Spleen (tissue), 11 donors: ENCODE measurements around the gene LZIC. TPM values are rescaled to one million over a fixed set of nuclear protein-coding genes. Genes with fewer than 3 reads are reported as not detected.

Experiments used
- DNase-seq: peaks from one replicate; pipeline ENCODE4 v3.0.0-alpha.2; 2020
- H3K27ac ChIP-seq, 8 donors: fragments of 200-600 bp; sonication (generic) in 7 of 8; 1 replicate in 4 of 8; 2 replicates in 4 of 8; pipeline versions ENCODE4 v1.5.0 to v1.8.0; 2016 to 2021; ENCODE audit warnings: inconsistent platforms in 4 of 8, mild to moderate bottlenecking in 4 of 8, moderate library complexity in 1 of 8
- H3K27me3 ChIP-seq, 7 donors: fragments of 200-600 bp; sonication (generic) in 6 of 7; replicated peaks in 1 of 7; 1 replicate in 4 of 7; 2 replicates in 3 of 7; pipeline versions ENCODE4 v1.5.0 to v1.8.0; 2016 to 2021; ENCODE audit warnings: inconsistent platforms in 3 of 7, mild to moderate bottlenecking in 1 of 7
- H3K36me3 ChIP-seq, 6 donors: fragments of 200-600 bp; sonication (generic) in 5 of 6; 1 replicate in 4 of 6; 2 replicates in 2 of 6; pipeline versions ENCODE4 v1.5.0 to v1.8.0; 2016 to 2021; ENCODE audit warnings: inconsistent platforms in 2 of 6
- H3K4me1 ChIP-seq, 6 donors: fragments of 200-600 bp; sonication (generic) in 5 of 6; 1 replicate in 3 of 6; 2 replicates in 3 of 6; pipeline versions ENCODE4 v1.5.0 to v1.8.0; 2016 to 2021; ENCODE audit warnings: inconsistent platforms in 3 of 6
- H3K4me3 ChIP-seq, 8 donors: fragments of 200-600 bp; sonication (generic) in 7 of 8; 1 replicate in 4 of 8; 2 replicates in 4 of 8; pipeline versions ENCODE4 v1.5.0 to v1.8.0; 2016 to 2021; ENCODE audit warnings: inconsistent platforms in 4 of 8, mild to moderate bottlenecking in 4 of 8, moderate library complexity in 2 of 8
- H3K9me3 ChIP-seq, 8 donors: fragments of 200-600 bp; sonication (generic) in 7 of 8; 1 replicate in 4 of 8; 2 replicates in 4 of 8; pipeline versions ENCODE4 v1.5.0 to v1.8.0; 2016 to 2021; ENCODE audit warnings: inconsistent platforms in 4 of 8
- POLR2A ChIP-seq, 3 donors: fragments of 450-650 bp; IDR thresholded peaks; one replicate each; pipeline ENCODE4 v1.5.1; 2017; ENCODE audit warnings: antibody characterized with exemption in 3 of 3, mild to moderate bottlenecking in 1 of 3
- POLR2AphosphoS5 ChIP-seq, 3 donors: sonication (generic); formaldehyde crosslinking; IDR thresholded peaks; one replicate each; pipeline ENCODE4 v1.5.1; 2017; ENCODE audit warnings: antibody characterized with exemption in 3 of 3
- WGBS, 5 donors: extraction: QIAGEN DNeasy Blood & Tissue Kit in 3 of 5; methylation state at CpG; one replicate each; pipeline versions ENCODE4 v1.1.5 to v1.1.7; 2013 to 2018; 5-methylcytosine and 5-hydroxymethylcytosine counted together
- intact Hi-C: fragments of 100-400 bp; cut with DNase I; formaldehyde crosslinking; loops from one replicate; pipeline ENCODE4 v1.15.0; 2023; ENCODE audit warnings: low total_unique reads
- polyA plus RNA-seq, 3 donors: library from polyadenylated mRNA; stranded (reverse); fragments of 200-250 nt; gene quantifications; one replicate each; pipeline ENCODE4 v1.2.1, GENCODE V29; 2013
- total RNA-seq, 7 donors: library from RNA; depleted of rRNA in 3 of 7; stranded (reverse); fragments of >200 nt in 3 of 7; fragmentation: NEBNext Ultra II Directional in 4 of 7; extraction: Animal tissue kit (Norgen Biotek cat#: 25700) in 4 of 7; gene quantifications; one replicate each; pipeline versions ENCODE4 v1.1.0 to v1.2.1, GENCODE V29; 2016 to 2021
- TF ChIP-seq, protein P1 (sequence below), 11 experiments: fragments of 200-600 bp in 7 of 11; fragments of 450-650 bp in 4 of 11; sonication (generic) in 4 of 11; IDR thresholded peaks in 8 of 11; conservative IDR thresholded peaks in 3 of 11; 1 replicate in 7 of 11; 2 replicates in 4 of 11; pipeline versions ENCODE4 v1.4.0 to v1.8.0; 2016 to 2021; ENCODE audit warnings: antibody characterized with exemption in 11 of 11, inconsistent platforms in 4 of 11, mild to moderate bottlenecking in 1 of 11
- donor health status: healthy with polysubstance abuse.
- donor health status: DM: no; HTN: no; CAD: no; lungs with moderate emphysema.
- donor health status: DM: no; HTN: no; CAD: no.
- donor health status: Bipolar disorder and iron deficiency.
- donor health status: healthy.
- donor health status: DM: no; HTN: no; CAD: no.
- donor health status: DM: yes; HTN: yes; CAD: no.

LZIC gene
- total and polyA plus RNA-seq, 10 donors, result 9.9 to 24.3 (median 21.8) TPM

DNA sequence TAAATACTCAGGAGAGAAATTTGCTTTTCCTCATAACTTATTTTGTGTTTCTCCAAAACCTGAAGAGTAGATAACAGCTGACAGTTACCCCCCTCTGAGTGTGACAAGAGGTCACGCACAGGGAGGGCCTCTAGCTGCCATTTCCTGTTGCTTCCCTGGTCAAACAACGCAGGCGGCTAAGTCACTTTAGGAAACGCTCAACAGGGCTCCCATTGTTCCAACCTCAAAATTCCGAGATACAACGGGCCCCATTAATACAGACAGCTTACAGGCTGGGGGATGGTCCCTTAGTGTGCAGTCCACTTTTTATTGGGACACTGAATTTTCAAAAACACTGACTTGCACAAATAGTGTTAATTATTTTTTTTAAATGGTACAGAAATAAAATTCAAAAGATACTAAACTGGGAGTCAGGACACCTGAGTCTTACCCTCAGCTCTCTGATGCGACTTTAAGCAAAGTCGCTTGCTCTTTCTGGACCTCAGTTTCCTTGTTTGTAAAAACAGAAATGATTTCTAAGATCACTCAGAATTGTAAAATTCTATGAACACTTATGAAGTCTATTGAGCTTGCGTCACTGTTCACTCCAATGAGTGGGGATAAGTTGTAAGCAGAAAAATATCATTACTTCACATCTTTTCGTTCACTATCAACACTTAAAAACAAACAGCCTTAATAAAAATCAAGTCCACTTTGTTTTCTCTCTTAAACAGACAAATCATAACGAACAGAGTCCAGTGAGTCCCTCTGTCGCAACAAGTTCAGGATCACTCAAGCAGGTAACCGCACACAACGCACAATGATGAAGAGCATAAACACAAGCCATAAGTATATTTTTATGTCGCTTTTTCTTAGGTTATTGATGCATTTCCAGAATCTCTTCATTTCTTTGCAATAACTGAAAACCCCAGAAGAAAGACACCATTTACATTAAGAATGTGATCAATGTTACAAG is 13.5 kb downstream of the LZIC start:
- Histone ChIP-seq H3K27me3 (no peaks in the 10 kb centered on the region), H3K27ac (no peak overlapping the region), H3K36me3 (peaks cover 0 to 72% (median 43%) of the 10 kb centered on the region in 6 donors), H3K9me3 (no peaks in the 10 kb centered on the region), H3K4me3 (no peak overlapping the region), H3K4me1 (peaks cover 0 to 6% (median 2%) of the 10 kb centered on the region in 6 donors)
- DNase-seq, result no peak
- TF ChIP-seq POLR2AphosphoS5 (IDR thresholded peaks at IDR 0.05), result no peak
- intact Hi-C loops, result no loop called here
- 82 to 88% (median 85%) methylated on average over 15 of the region's 15 CpGs for WGBS, 5 donors

DNA sequence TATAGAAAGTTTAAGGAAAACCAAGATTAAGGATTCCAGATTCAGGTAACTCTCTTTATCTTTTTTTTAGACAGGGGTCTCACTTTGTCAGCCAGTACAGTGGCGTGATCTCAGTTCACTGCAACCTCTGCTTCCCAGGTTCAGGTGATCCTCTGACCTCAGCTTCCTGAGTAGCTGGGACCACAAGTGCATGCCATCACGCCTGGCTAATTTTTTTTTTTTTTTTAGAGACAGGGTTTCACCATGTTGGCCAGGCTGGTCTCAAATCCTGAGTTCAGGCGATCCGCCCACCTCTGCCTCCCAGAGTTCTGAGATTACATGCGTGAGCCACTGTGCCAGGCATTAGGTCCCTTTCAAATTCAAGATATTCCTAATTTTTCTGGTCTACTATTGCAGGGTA is 15.9 kb downstream of the LZIC start:
- Histone ChIP-seq H3K4me1 (peaks cover 0 to 6% (median 2%) of the 10 kb centered on the region in 6 donors), H3K27me3 (no peaks in the 10 kb centered on the region), H3K4me3 (no peak overlapping the region), H3K36me3 (peaks cover 0 to 50% (median 23%) of the 10 kb centered on the region in 6 donors), H3K9me3 (no peaks in the 10 kb centered on the region), H3K27ac (no peak overlapping the region)
- WGBS, 5 donors, result 72 to 89% (median 84%) methylated on average over 5 of the region's 5 CpGs
- TF ChIP-seq, protein P1, sequence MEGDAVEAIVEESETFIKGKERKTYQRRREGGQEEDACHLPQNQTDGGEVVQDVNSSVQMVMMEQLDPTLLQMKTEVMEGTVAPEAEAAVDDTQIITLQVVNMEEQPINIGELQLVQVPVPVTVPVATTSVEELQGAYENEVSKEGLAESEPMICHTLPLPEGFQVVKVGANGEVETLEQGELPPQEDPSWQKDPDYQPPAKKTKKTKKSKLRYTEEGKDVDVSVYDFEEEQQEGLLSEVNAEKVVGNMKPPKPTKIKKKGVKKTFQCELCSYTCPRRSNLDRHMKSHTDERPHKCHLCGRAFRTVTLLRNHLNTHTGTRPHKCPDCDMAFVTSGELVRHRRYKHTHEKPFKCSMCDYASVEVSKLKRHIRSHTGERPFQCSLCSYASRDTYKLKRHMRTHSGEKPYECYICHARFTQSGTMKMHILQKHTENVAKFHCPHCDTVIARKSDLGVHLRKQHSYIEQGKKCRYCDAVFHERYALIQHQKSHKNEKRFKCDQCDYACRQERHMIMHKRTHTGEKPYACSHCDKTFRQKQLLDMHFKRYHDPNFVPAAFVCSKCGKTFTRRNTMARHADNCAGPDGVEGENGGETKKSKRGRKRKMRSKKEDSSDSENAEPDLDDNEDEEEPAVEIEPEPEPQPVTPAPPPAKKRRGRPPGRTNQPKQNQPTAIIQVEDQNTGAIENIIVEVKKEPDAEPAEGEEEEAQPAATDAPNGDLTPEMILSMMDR (IDR thresholded peaks at IDR 0.05 in 8 of 11, conservative IDR thresholded peaks at IDR 0.05 in 3 of 11), result no peak
- TF ChIP-seq POLR2AphosphoS5 (IDR thresholded peaks at IDR 0.05), result no peak
- no peak for TF ChIP-seq POLR2A (IDR thresholded peaks at IDR 0.05)
- intact Hi-C loops, result no loop called here
- no peak for DNase-seq

DNA sequence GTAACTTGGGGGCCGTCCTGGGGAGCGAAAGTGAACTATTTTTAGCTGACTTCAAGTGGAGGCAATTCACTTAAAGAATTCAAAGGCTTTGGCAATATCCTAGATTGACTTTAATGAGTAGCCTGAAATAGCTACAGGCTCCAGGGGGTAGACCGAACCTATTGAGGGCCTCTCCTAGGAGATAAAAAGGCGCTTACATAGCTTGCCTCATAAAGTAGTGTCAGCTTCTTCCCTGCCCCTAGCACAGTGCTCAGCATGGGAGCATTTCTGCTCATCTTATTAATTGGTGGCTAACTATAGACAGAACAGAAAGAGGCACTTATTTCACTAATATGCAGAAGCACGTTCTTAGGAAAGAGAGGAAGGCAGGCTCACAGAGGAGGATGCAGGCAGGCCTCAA is 20.8 kb downstream of the LZIC start:
- Histone ChIP-seq H3K9me3 (no peaks in the 10 kb centered on the region), H3K27me3 (no peaks in the 10 kb centered on the region), H3K4me3 (no peak overlapping the region), H3K36me3 (peaks cover 0 to 3% (median 0%) of the 10 kb centered on the region in 6 donors), H3K4me1 (peaks cover 0 to 5% (median under 1%) of the 10 kb centered on the region in 6 donors), H3K27ac (no peak overlapping the region)
- TF ChIP-seq POLR2A (IDR thresholded peaks at IDR 0.05), result no peak
- TF ChIP-seq, protein P1 (IDR thresholded peaks at IDR 0.05 in 8 of 11, conservative IDR thresholded peaks at IDR 0.05 in 3 of 11), result no peak
- no peak for TF ChIP-seq POLR2AphosphoS5 (IDR thresholded peaks at IDR 0.05)
- no peak for DNase-seq
- 75 to 87% (median 86%) methylated on average over 5 of the region's 5 CpGs for whole genome bisulfite sequencing, 5 donors
- intact Hi-C loops, result no loop called here

DNA sequence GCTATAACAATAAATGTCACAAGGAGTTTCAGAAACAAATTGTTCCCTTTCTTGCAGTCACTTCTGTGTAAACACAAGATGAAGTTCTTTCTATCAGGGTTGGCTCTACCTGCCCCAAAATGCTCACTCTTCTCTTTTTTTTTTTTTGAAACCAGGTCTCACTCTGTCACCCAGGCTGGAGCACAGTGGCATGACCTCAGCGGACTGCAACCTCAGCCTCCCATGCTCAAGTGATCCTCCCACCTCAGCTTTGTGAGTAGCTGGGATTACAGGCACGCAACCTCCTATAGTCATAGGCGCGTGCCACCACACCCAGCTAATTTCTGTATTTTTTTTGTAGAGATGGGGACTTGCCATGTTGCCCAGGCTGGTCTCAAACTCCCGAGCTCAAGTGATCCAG is 22.6 kb downstream of the LZIC start:
- 82 to 97% (median 95%) methylated on average over 5 of the region's 5 CpGs for WGBS, 5 donors
- TF ChIP-seq, protein P1 (IDR thresholded peaks at IDR 0.05 in 8 of 11, conservative IDR thresholded peaks at IDR 0.05 in 3 of 11), result no peak
- TF ChIP-seq POLR2AphosphoS5 (IDR thresholded peaks at IDR 0.05), result no peak
- TF ChIP-seq POLR2A (IDR thresholded peaks at IDR 0.05), result no peak
- H3K27ac ChIP-seq, result no peak overlapping the region
- H3K4me3 ChIP-seq, result no peak overlapping the region
- H3K9me3 ChIP-seq, result no peaks in the 10 kb centered on the region
- H3K27me3 ChIP-seq, result no peaks in the 10 kb centered on the region
- H3K4me1 ChIP-seq, result no peaks in the 10 kb centered on the region
- intact Hi-C loops, result no loop called here
- no peak for DNase-seq
- H3K36me3 ChIP-seq, result no peaks in the 10 kb centered on the region
